Measurements from ENCODE around the gene TSPAN14. TPM values are rescaled to one million over a fixed set of nuclear protein-coding genes. Genes with fewer than 3 reads are reported as not detected.
A peak's percentile ranks its signal among the peaks of the same experiment; 100 is the strongest.

TSPAN14 gene
- total and polyA plus RNA-seq, 5 donors from 2014 or later, result 157 to 270 (median 190) TPM

DNA sequence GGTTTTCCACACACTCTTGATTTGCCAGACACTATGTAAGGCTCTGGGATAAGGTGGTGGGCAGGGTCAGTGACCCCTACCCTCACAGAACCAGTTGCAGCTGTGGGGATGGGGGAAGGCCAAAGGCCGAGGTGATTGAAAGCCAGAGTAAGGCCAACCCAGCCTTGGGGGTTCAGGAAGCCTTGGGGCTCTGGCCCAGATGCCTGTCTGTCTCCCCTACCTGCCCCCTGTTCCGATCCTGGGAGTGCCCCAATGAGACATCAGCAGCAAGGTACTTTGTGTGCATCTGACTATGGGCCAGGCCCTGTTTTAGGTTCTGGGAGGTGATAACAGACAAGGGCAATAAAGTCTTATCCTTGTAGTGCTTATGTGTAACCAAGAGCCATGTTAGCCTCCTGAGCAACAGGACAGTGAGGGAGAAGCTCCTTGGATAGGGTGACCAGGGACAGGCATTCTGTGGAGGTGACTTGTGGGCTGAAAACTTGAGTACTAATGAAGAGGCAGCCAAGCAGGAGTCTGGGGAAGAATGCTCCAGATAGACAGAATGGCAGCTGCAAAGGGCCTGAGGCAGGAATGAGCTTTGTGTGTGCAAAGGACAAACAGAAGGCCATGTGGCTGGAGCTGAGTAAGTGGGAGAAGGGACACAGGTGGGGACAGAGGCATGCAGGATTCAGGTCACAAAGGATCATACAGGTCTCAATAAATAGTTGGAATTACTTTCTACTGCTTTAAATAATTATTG lies 35.4 kb downstream of the TSPAN14 start:
- peaks cover 0 to 2% (median 0%) of the 10 kb centered on the region in 7 donors for H3K9me3 Mint-ChIP-seq
- H3K36me3 Mint-ChIP-seq, result peaks cover 48% of the 10 kb centered on the region
- no peaks in the 10 kb centered on the region for H3K27me3 Mint-ChIP-seq
- Histone ChIP-seq H3K4me1 (ENCODE audit: control insufficient read depth, insufficient read depth, low read length, poor library complexity, severe bottlenecking) (peaks cover 96% of the 10 kb centered on the region), H3K27ac (ENCODE audit: insufficient read depth, low read length, poor library complexity, severe bottlenecking) (peak overlapping the region; percentile 81), H3K27me3 (ENCODE audit: control insufficient read depth, insufficient read depth, low read length) (no peaks in the 10 kb centered on the region), H3K9me3 (ENCODE audit: control insufficient read depth in 2 of 2, low read length in 2 of 2) (no peaks in the 10 kb centered on the region), H3K4me3 (ENCODE audit: low read depth, low read length) (peak overlapping the region; percentile 77), H3K36me3 (ENCODE audit: control insufficient read depth, insufficient read depth, low read length) (peaks cover 37% of the 10 kb centered on the region)
- H3K4me1 Mint-ChIP-seq, result peaks cover 41 to 100% (median 85%) of the 10 kb centered on the region in 4 donors
- peak overlapping the region; percentile 61 to 97 (median 96) for H3K27ac Mint-ChIP-seq
- no peak for ATAC-seq (ENCODE audit: low read depth in 2 of 2)
- peak overlapping the region; percentile 65 to 91 (median 77) for H3K4me3 Mint-ChIP-seq
- no peak for DNase-seq

DNA sequence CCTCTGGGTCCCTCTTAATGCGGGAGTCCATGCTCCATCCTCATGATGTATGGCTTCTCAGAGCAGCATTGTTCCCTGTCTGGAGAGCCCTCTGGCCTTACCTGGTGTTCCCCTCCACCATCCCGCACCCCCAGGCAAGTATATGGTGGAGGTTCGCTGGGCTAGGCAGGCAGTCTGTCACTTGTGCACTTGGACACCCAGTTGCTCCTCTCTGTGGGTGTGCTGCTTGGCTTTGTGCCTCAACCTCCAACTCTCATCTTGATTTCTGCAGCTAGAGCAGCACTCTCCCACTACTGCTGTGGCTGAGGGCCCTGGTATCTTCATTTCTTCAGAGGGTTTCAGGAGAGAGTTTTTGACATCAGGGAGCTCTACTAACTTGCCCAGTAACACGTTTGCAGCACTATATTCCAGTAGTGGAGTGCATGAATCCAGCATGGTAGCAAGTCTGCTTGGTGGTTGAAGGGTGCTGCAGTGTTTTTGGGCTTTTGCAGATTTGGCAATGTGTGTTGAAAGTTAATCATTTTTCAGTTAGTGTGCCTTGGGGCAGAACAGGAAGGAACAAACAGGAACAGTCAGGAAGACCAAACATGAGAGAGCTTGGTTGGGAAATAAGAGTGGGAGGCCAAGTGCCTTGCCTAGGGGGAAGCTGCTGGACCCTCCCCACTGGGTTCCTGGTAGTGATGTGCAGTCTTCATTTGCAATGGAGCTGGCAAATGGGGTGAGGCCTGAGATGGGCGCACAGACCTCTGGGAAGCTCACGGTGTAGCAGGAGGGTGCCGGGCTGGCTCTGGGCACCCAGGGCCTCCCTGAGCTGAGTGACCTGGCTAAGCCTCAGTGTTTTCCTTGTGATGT lies 37.4 kb downstream of the TSPAN14 start:
- H3K27me3 Mint-ChIP-seq, result no peaks in the 10 kb centered on the region
- peaks cover 2 to 4% of the 10 kb centered on the region in 2 experiments for H3K9me3 ChIP-seq (ENCODE audit: control insufficient read depth in 2 of 2, low read length in 2 of 2)
- H3K27me3 ChIP-seq (ENCODE audit: control insufficient read depth, insufficient read depth, low read length), result no peaks in the 10 kb centered on the region
- peak overlapping the region; percentile 2 for H3K27ac ChIP-seq (ENCODE audit: insufficient read depth, low read length, poor library complexity, severe bottlenecking)
- H3K9me3 Mint-ChIP-seq, result peaks cover 0 to 5% (median 0%) of the 10 kb centered on the region in 7 donors
- no peak overlapping the region for H3K4me3 ChIP-seq (ENCODE audit: low read depth, low read length)
- ATAC-seq (ENCODE audit: low read depth in 2 of 2) (no peak), DNase-seq (no peak)
- peak overlapping the region; percentile 8 to 97 (median 61) for H3K27ac Mint-ChIP-seq
- H3K4me3 Mint-ChIP-seq, result peak overlapping the region in 3 of 4 donors; percentile 20 to 65 (median 60)
- H3K4me1 ChIP-seq (ENCODE audit: control insufficient read depth, insufficient read depth, low read length, poor library complexity, severe bottlenecking), result peaks cover 95% of the 10 kb centered on the region
- H3K36me3 Mint-ChIP-seq, result peaks cover 58% of the 10 kb centered on the region
- H3K4me1 Mint-ChIP-seq, result peaks cover 35 to 100% (median 80%) of the 10 kb centered on the region in 4 donors
- peaks cover 54% of the 10 kb centered on the region for H3K36me3 ChIP-seq (ENCODE audit: control insufficient read depth, insufficient read depth, low read length)

DNA sequence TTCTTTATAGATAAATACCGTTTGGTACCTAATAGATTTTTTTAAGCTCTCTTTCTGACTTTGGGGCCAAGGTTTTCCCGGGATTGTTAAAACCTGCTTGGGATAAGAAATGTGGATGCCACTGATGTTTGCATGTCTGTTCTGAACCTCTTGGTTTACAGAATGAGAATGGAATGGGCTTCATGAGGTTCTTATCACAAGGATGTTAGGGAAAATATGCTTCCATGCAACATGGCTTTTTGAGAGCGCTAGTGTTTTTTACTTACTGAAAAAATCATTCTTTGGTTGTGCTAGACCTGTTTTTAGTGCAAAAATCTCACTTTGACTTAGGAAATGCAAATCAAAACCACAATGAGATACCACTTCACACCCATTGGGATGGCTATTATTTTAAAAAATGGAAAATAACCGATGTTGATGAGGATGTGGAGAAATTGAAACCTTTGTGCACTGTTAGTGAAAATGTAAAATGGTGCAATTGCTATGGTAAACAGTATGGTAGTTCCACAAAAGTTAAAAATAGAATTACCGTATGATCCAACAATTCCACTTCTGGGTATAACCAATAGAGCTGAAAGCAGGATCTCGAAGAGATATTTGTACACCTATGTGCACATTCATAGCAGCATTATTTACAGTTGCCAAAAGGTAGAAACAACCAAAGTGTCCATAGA lies 38.9 kb downstream of the TSPAN14 start:
- Mint-ChIP-seq H3K4me1 (peaks cover 43 to 100% (median 83%) of the 10 kb centered on the region in 4 donors), H3K27me3 (no peaks in the 10 kb centered on the region), H3K4me3 (peak overlapping the region; percentile 24 to 84 (median 72)), H3K27ac (peak overlapping the region; percentile 61 to 96 (median 74)), H3K36me3 (peaks cover 71% of the 10 kb centered on the region), H3K9me3 (peaks cover 0 to 11% (median 2%) of the 10 kb centered on the region in 7 donors)
- Histone ChIP-seq H3K27ac (ENCODE audit: insufficient read depth, low read length, poor library complexity, severe bottlenecking) (peak overlapping the region; percentile 69), H3K9me3 (ENCODE audit: control insufficient read depth in 2 of 2, low read length in 2 of 2) (peaks cover 6% of the 10 kb centered on the region in 2 experiments), H3K27me3 (ENCODE audit: control insufficient read depth, insufficient read depth, low read length) (no peaks in the 10 kb centered on the region), H3K36me3 (ENCODE audit: control insufficient read depth, insufficient read depth, low read length) (peaks cover 54% of the 10 kb centered on the region), H3K4me3 (ENCODE audit: low read depth, low read length) (peak overlapping the region; percentile 68), H3K4me1 (ENCODE audit: control insufficient read depth, insufficient read depth, low read length, poor library complexity, severe bottlenecking) (peaks cover 93% of the 10 kb centered on the region)
- DNase-seq (no peak), ATAC-seq (ENCODE audit: low read depth in 2 of 2) (no peak)

DNA sequence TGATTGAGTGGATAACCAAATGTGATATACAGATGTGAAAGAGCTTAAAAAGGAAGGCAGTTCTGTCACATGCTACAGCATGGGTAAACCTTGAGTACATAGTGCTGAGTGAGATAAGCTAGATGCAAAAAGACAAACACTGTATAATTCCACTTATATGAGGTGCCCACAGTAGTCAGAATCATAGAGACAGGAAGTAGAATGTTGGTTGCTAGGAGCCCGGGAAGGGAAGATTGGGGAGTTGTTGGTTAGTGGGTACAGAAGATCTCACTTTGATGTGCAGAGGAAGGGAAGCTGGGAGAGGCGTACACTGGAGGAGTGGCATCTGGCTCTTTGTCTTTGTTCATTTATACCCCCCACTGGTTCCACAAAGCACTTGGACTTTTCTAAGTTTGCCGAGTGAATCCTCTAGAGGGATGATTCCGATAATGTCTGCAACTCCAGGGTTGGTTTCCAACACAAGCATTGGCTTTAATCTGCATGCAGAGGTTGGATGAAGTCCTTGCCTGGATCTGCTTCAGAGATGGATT lies 39.5 kb downstream of the TSPAN14 start:
- peaks cover 93% of the 10 kb centered on the region for H3K4me1 ChIP-seq (ENCODE audit: control insufficient read depth, insufficient read depth, low read length, poor library complexity, severe bottlenecking)
- H3K27me3 ChIP-seq (ENCODE audit: control insufficient read depth, insufficient read depth, low read length), result no peaks in the 10 kb centered on the region
- Mint-ChIP-seq H3K36me3 (peaks cover 76% of the 10 kb centered on the region), H3K27ac (peak overlapping the region; percentile 61 to 96 (median 74)), H3K27me3 (no peaks in the 10 kb centered on the region), H3K4me3 (peak overlapping the region in 3 of 4 donors; percentile 58 to 84 (median 78)), H3K9me3 (peaks cover 0 to 11% (median 2%) of the 10 kb centered on the region in 7 donors), H3K4me1 (peaks cover 48 to 100% (median 82%) of the 10 kb centered on the region in 4 donors)
- peaks cover 6% of the 10 kb centered on the region in 2 experiments for H3K9me3 ChIP-seq (ENCODE audit: control insufficient read depth in 2 of 2, low read length in 2 of 2)
- peak overlapping the region; percentile 68 for H3K4me3 ChIP-seq (ENCODE audit: low read depth, low read length)
- H3K36me3 ChIP-seq (ENCODE audit: control insufficient read depth, insufficient read depth, low read length), result peaks cover 55% of the 10 kb centered on the region
- H3K27ac ChIP-seq (ENCODE audit: insufficient read depth, low read length, poor library complexity, severe bottlenecking), result peak overlapping the region; percentile 69
- ATAC-seq (ENCODE audit: low read depth in 2 of 2) (peak; percentile 43 to 57), DNase-seq (peak in 2 of 3 donors; percentile 27 to 52)

DNA sequence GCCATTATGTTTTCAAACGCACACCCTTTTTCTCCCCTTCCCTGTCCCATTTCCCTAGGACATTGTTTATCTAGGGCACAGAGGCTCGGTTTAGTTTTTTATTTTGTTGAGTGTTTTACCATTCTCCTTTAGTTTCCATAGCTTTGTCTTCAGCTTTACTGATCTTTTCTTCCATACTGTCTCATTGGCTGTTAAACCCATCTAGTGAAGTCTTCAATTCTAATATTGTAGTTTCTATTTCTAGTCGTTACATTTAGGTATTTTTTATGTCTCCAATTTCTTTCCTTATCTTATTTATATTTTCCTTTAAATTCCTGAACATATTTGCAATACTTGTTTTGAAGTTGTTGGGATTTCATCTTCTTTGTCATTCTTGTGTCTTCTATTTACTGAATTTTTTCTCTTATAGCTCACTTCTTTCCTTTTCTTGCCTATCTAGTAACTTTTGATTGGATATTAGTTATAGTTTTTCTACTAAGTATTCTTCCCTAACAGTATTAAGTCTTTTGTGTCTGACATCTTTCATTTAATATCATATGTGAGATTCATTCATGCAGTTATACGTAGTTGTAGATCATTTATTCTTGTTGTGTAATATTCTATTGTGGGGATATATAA lies 42.6 kb downstream of the TSPAN14 start:
- Histone ChIP-seq H3K36me3 (ENCODE audit: control insufficient read depth, insufficient read depth, low read length) (peaks cover 35% of the 10 kb centered on the region), H3K27ac (ENCODE audit: insufficient read depth, low read length, poor library complexity, severe bottlenecking) (peak overlapping the region; percentile 69), H3K27me3 (ENCODE audit: control insufficient read depth, insufficient read depth, low read length) (no peaks in the 10 kb centered on the region), H3K4me3 (ENCODE audit: low read depth, low read length) (peak overlapping the region; percentile 22), H3K9me3 (ENCODE audit: control insufficient read depth in 2 of 2, low read length in 2 of 2) (peaks cover 6% of the 10 kb centered on the region in 2 experiments), H3K4me1 (ENCODE audit: control insufficient read depth, insufficient read depth, low read length, poor library complexity, severe bottlenecking) (peaks cover 93% of the 10 kb centered on the region)
- Mint-ChIP-seq H3K9me3 (peaks cover 0 to 11% (median 2%) of the 10 kb centered on the region in 7 donors), H3K4me1 (peaks cover 48 to 99% (median 76%) of the 10 kb centered on the region in 4 donors), H3K4me3 (peak overlapping the region; percentile 58 to 77 (median 68)), H3K36me3 (peaks cover 64% of the 10 kb centered on the region), H3K27me3 (no peaks in the 10 kb centered on the region), H3K27ac (peak overlapping the region; percentile 53 to 89 (median 60))
- DNase-seq (no peak), ATAC-seq (ENCODE audit: low read depth in 2 of 2) (no peak)

DNA sequence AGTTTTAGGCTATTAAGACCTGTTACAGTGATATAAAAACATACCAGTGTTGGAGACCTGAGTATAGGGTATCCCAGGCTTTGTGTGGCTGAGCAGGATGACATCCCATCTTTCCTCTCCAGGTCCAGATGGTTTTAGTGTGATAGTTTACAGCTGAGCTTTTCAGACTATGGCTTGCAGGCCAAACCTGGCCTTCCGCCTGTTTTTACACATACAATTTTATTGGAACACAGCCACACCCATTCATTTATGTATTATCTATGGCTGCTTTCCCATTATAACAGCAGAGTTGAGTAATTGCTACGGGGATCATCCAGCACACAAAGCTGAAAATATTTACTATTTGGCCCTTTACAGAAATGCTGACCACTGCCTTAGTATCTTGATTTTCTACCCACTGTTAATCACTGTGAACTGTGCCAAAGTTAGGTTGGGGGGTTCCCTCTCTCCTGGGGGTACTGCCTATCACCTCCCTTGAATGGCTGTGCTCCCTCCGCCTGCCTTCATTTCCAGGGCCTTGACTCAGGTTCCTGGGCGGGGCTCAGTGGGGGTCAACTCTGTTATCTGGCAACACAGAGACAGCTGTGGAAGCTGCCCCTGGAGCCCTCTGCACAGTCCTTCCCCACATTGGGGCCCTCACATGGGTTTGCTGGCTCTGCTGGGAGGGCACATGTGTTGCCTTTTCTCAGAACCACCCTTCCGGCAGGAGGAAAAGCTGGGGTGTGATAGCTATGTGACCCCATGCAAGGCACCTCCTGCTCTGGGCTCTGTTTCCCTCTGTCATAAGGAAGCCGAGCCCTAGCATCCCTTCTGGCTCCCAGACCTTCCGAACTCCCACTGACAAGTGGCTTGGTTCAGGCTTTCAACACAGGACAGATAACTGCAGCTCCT lies 43.3 kb downstream of the TSPAN14 start:
- Histone ChIP-seq H3K4me1 (ENCODE audit: control insufficient read depth, insufficient read depth, low read length, poor library complexity, severe bottlenecking) (peaks cover 96% of the 10 kb centered on the region), H3K36me3 (ENCODE audit: control insufficient read depth, insufficient read depth, low read length) (peaks cover 30% of the 10 kb centered on the region), H3K27me3 (ENCODE audit: control insufficient read depth, insufficient read depth, low read length) (no peaks in the 10 kb centered on the region), H3K4me3 (ENCODE audit: low read depth, low read length) (peak overlapping the region; percentile 60), H3K9me3 (ENCODE audit: control insufficient read depth in 2 of 2, low read length in 2 of 2) (peaks cover 6% of the 10 kb centered on the region in 2 experiments), H3K27ac (ENCODE audit: insufficient read depth, low read length, poor library complexity, severe bottlenecking) (peak overlapping the region; percentile 69)
- DNase-seq (peak in 1 of 3 donors; percentile 75), ATAC-seq (ENCODE audit: low read depth in 2 of 2) (peak in 1 of 2 donors; percentile 25)
- H3K27ac Mint-ChIP-seq, result peak overlapping the region; percentile 88 to 93 (median 89)
- peaks cover 48 to 99% (median 77%) of the 10 kb centered on the region in 4 donors for H3K4me1 Mint-ChIP-seq
- no peaks in the 10 kb centered on the region for H3K27me3 Mint-ChIP-seq
- H3K36me3 Mint-ChIP-seq, result peaks cover 62% of the 10 kb centered on the region
- H3K4me3 Mint-ChIP-seq, result peak overlapping the region; percentile 66 to 85 (median 76)
- peaks cover 0 to 11% (median 2%) of the 10 kb centered on the region in 7 donors for H3K9me3 Mint-ChIP-seq
